Measurements from ENCODE around the gene NKIRAS2. TPM values are rescaled to one million over a fixed set of nuclear protein-coding genes. Genes with fewer than 3 reads are reported as not detected.

NKIRAS2 gene
- total RNA-seq (57.3 and 60.4 TPM in 2 replicates), polyA plus RNA-seq (87.6 and 96.9 TPM in 2 replicates), polyA minus RNA-seq (61.9 and 68.8 TPM in 2 replicates), Bru-seq, nascent RNA (percentile 74 among the genes with signal in this experiment), BruChase-seq, experiment 1, labeled RNA remaining after a 6-hour chase (percentile 91 among the genes with signal in this experiment), BruChase-seq, experiment 2, labeled RNA remaining after a 2-hour chase (percentile 83 among the genes with signal in this experiment)
- 81.7 and 91.5 TPM in 2 replicates for polyA plus RNA-seq (2011; cell fraction: cytosol; rRNA removed)
- 46.9 and 47.8 TPM in 2 replicates for polyA plus RNA-seq (2011; cell fraction: nucleus; rRNA removed)
- polyA plus RNA-seq (2012): 57.2 and 62.2 TPM in 2 replicates
- polyA minus RNA-seq (2011; cell fraction: cytosol; rRNA and poly(A)+ RNA removed): 24.2 TPM
- 21.6 and 24.0 TPM in 2 replicates for polyA minus RNA-seq (2011; cell fraction: nucleus; rRNA and poly(A)+ RNA removed)
- long read RNA-seq, full-length matches to known transcripts: 132 of 175 reads
- long read RNA-seq, partial matches to known transcripts: 36 of 175 reads
- long read RNA-seq, other reads (novel, unspliced or antisense): 7 of 175 reads

GRCh38 chr17:42019509-42020404, at the start of gene NKIRAS2:
Gene NKIRAS2 (plus strand): TSS chr17:42020090. CDS start chr17:42021578, 1,488 bp downstream.
- H3K4me3 ChIP-seq (replicated peaks in 1 of 3; ENCODE audit: insufficient read depth in 1 of 3, low read depth in 1 of 3, low read length in 3 of 3): peak within 1 kb of the TSS; percentile 89 to 96 (median 93)
- intact Hi-C loops (cut with micrococcal nuclease) (loop anchor here (5.0 to 10.0 kb wide), 2 partner anchors 52 to 505 kb away; partner anchors contain the start of gene CNP), dilution Hi-C loops (cut with MboI; ENCODE audit: extremely low pct_ligation_motif_present, low sequenced_read_pairs) (no loop called here)
- peaks cover 24% of the 10 kb centered on the region for H3K4me1 ChIP-seq (ENCODE audit: control insufficient read depth, extremely low read depth, insufficient read depth, low read length)
- peak within 1 kb of the TSS; percentile 90 for H3K4me2 ChIP-seq (ENCODE audit: insufficient read depth, low read length)
- H4K20me1 ChIP-seq (replicated peaks; ENCODE audit: control insufficient read depth, extremely low read depth, insufficient read depth, low read length): no peaks in the 10 kb centered on the region
- peaks cover 3 to 16% of the 10 kb centered on the region in 2 experiments for H3K36me3 ChIP-seq (ENCODE audit: control insufficient read depth in 2 of 2, extremely low read depth in 1 of 2, insufficient read depth in 2 of 2, low read length in 2 of 2)
- FAIRE-seq (peak; percentile 91), DNase-seq (ENCODE audit: low read depth, low spot score) (peak; percentile 89)
- H3K27ac ChIP-seq (ENCODE audit: insufficient read depth, low read depth, low read length): peak within 1 kb of the TSS; percentile 86
- no peaks in the 10 kb centered on the region for H3K27me3 ChIP-seq (ENCODE audit: control insufficient read depth in 2 of 2, insufficient read depth in 2 of 2, low read length in 2 of 2)
- H3K9me3 ChIP-seq (replicated peaks; ENCODE audit: control insufficient read depth, insufficient read depth, low read length): no peaks in the 10 kb centered on the region
- H2AFZ ChIP-seq (ENCODE audit: low read depth, low read length): peak within 1 kb of the TSS; percentile 66
- ChIA-PET POLR2A (interaction anchor here (0.7 kb wide), 2 partner anchors 53 to 60 kb away, joined by 3 read pairs; partner anchors contain the start of gene CNP), CTCF (interaction anchor here (0.6 to 1.9 kb wide), 22 partner anchors 10 to 175 kb away, joined by 3 to 13 read pairs (median 4); partner anchors contain the start of genes DHX58, GHDC and ODAD4)
- H3K9ac ChIP-seq (replicated peaks; ENCODE audit: extremely low read depth, insufficient read depth, low read length): peak within 1 kb of the TSS; percentile 97
- BruUV-seq (replicated peaks): no TSS peak
- H3K79me2 ChIP-seq (ENCODE audit: control insufficient read depth, insufficient read depth, low read length): peaks cover 40% of the 10 kb centered on the region
- TF ChIP-seq POLR2AphosphoS5 (IDR thresholded peaks at IDR 0.05; ENCODE audit: insufficient read depth, low read depth, low read length): peak; percentile 89
- TF ChIP-seq, protein P1, sequence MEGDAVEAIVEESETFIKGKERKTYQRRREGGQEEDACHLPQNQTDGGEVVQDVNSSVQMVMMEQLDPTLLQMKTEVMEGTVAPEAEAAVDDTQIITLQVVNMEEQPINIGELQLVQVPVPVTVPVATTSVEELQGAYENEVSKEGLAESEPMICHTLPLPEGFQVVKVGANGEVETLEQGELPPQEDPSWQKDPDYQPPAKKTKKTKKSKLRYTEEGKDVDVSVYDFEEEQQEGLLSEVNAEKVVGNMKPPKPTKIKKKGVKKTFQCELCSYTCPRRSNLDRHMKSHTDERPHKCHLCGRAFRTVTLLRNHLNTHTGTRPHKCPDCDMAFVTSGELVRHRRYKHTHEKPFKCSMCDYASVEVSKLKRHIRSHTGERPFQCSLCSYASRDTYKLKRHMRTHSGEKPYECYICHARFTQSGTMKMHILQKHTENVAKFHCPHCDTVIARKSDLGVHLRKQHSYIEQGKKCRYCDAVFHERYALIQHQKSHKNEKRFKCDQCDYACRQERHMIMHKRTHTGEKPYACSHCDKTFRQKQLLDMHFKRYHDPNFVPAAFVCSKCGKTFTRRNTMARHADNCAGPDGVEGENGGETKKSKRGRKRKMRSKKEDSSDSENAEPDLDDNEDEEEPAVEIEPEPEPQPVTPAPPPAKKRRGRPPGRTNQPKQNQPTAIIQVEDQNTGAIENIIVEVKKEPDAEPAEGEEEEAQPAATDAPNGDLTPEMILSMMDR (IDR thresholded peaks at IDR 0.05; ENCODE audit: extremely low read depth in 1 of 2, insufficient read depth in 1 of 2, low read depth in 1 of 2, low read length in 2 of 2): peak; percentile 91 to 96
- peak; percentile 92 for TF ChIP-seq POLR2A (IDR thresholded peaks at IDR 0.05; ENCODE audit: low read depth, low read length)
- TF ChIP-seq, protein P2, sequence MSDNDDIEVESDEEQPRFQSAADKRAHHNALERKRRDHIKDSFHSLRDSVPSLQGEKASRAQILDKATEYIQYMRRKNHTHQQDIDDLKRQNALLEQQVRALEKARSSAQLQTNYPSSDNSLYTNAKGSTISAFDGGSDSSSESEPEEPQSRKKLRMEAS (IDR thresholded peaks at IDR 0.05; ENCODE audit: insufficient read depth, insufficient read length): no peak
- no peak for TF ChIP-seq GATA2 (IDR thresholded peaks at IDR 0.05; ENCODE audit: insufficient read depth, insufficient read length, low read depth, low read length)
- TF ChIP-seq EZH2 (IDR thresholded peaks at IDR 0.05; ENCODE audit: borderline replicate concordance, low read depth, low read length, severe bottlenecking): no peak
- no peak for TF ChIP-seq MYC (IDR thresholded peaks at IDR 0.05; ENCODE audit: low read depth, low read length)
- TF ChIP-seq FOS (IDR thresholded peaks at IDR 0.05; ENCODE audit: borderline replicate concordance, insufficient read depth, low read length): no peak
- no peak for TF ChIP-seq JUN (IDR thresholded peaks at IDR 0.05; ENCODE audit: borderline replicate concordance, insufficient read depth, insufficient read length, low read depth)
- no peaks in the 10 kb centered on the region for H3K9me1 ChIP-seq (replicated peaks; ENCODE audit: control insufficient read depth, extremely low read depth, insufficient read depth, low read length)
